HG03103 (cell line): ENCODE measurements around the gene PCDHGA5.
A peak's percentile ranks its signal among the peaks of the same experiment; 100 is the strongest.
"Not testable (repeated sequence)": the region's sequence is repeated elsewhere in the genome, so short reads cannot be mapped to it uniquely, and the experiment has no call there.

ENCODE experiments used
- ATAC-seq: cut with Tn5 transposase; IDR thresholded peaks from one replicate; pipeline ENCODE4 v1.9.1; 2021; ENCODE audit warnings: low read depth; ENCODE audit not compliant: unreplicated experiment

Gene PCDHGA5

DNA sequence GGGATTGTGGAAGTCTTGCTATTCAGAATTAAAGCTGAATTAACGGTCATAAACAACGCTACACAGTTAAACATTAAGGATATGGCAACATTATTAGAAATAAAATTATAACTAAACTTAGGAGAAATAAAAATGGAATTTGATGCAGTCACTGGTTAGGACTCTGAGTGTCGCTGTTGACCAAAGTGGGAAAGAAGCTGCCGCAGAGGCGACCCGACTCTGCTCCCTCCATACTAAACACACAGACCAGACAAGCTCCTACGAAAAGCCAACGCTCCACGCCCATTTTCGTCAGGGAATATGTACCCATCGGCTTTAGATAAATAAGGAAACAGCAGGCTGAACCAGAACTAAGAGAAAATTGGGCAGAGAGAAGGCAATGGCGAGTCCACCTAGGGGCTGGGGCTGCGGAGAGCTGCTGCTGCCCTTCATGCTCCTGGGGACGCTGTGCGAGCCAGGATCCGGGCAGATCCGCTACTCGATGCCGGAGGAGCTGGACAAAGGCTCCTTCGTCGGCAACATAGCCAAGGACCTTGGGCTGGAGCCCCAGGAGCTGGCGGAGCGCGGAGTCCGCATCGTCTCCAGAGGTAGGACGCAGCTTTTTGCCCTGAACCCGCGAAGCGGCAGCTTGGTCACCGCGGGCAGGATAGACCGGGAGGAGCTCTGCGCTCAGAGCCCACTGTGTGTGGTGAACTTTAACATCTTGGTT lies at the start of gene PCDHGA5:
PCDHGA5 (plus strand) TSS at position 211 of the 709 bp plus-strand sequence; CDS start at position 380, 169 bp downstream.
- no peak for ATAC-seq

DNA sequence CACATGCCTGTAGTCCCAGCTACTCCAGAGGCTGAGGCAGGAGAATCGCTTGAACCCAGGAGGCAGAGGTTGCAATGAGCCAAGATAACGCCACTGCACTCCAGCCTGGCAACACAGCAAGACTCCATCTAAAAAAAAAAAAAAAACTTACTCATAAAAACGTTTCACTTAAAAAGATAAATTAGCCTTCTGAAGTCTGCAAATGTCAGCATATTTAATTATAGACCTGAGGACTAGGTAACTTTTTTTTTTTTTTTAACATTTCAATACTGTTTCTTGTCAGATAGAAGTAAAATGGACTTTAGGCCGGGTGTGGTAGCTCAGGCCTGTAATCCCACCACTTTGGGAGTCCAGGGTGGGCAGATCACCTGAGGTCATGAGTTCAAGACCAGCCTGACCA lies 47.0 kb upstream of the PCDHGA5 start:
- not testable (repeated sequence) for ATAC-seq

DNA sequence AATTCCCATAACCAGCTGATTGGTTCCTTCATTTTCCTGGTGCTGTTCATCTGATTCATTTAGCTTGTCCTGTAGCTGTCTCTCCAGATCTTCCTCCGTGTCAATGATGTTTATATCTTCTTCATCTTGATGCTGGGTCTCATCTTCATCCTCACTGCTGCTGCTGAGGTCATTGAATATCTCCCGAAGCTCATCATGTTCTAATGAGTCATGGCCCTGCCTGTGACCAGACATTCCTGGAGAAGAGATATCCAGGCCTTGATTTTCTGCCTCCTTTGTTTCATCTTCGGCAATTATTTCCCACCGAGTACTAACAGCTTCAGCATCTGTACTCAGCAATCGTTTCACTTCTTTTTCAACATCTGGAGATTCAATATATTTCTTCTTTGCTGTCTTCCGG lies 44.8 kb upstream of the PCDHGA5 start:
- ATAC-seq: no peak

DNA sequence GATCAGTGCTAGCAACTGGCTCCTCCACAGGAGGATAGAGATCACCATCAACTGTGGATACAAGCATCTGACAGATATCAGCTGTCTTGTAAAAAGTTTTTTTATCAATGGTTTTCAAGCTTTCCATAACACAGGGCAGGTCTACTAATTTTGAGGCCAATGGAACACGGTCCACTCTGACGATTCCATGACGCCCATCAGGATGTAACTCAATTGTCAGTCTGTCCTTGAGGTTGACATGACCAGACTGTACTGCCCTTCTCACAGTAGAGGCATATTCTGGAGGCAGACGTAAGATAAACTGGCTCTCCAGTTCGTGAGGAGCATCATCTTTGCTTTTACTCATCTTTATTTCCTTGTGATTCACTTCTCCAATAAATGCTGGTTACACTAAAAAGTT lies 44.3 kb upstream of the PCDHGA5 start:
- ATAC-seq: no peak

DNA sequence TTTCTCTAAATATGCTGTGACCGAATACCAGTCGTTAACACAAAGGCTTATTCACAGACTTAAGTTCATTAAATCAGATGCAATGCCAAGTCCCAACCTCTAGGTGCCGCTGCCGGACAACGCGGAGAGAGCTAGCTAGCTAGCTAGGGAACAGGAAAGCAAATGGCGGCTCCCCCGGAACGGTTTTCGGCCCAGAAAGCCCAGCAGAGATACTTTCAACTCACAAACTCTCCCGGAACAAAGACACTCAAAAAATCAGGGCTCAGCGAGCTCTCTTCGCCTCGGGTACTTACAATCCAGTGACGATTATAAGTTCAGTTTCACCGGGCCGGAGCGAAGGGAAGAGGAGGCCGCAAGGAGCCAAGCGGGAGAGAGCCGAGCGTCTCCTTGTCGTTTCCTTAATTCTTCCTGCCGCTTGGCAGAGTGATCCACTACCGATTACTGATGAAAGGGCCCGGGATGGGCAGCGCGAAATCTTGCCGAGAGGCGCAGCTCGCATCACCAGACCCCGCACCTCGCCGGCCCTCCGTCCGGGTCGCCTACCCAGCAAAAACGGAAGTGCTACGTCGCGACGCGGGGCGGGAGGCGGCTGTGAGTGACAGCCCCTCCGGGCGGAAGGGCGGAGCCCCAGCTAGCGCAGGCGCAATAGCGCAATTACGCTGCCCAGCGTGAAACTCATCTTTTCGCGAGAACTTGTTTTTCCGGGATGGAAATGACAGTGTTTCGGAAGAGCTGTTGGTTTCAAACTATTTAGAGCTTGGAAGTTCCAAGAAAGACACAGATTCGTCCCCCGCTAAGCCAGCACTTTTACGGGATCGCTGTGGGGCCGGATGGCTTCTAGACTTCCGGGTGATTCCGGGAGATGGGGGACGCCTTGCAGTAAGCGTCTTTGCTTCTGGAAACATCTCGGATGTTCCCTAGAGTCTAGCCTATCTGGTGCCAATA lies 43.5 kb upstream of the PCDHGA5 start, which contains the start of gene TAF7:
TAF7 (minus strand) TSS at position 560 of the 945 bp plus-strand sequence. CDS start 740 bp downstream, outside the sequence.
- peak; percentile 90 for ATAC-seq

DNA sequence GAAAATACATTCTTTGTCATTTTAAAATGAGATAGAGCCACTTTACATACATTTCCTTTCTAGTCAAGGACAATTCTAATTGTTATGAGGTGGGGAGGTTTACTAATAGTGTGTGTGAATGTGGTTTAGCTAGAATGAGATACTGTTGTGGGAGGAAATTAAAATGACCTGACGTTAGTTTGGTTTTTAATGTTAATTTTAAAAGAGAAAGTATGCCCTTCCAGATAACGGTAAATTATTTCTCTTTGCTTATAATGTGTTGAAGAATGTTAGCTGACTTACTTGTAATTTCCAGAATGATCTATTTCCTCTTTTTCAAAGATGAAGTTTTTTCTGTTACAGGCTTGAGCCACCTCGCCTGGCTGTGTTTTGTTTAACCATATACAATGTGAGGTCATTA lies 41.7 kb upstream of the PCDHGA5 start:
- ATAC-seq: no peak

DNA sequence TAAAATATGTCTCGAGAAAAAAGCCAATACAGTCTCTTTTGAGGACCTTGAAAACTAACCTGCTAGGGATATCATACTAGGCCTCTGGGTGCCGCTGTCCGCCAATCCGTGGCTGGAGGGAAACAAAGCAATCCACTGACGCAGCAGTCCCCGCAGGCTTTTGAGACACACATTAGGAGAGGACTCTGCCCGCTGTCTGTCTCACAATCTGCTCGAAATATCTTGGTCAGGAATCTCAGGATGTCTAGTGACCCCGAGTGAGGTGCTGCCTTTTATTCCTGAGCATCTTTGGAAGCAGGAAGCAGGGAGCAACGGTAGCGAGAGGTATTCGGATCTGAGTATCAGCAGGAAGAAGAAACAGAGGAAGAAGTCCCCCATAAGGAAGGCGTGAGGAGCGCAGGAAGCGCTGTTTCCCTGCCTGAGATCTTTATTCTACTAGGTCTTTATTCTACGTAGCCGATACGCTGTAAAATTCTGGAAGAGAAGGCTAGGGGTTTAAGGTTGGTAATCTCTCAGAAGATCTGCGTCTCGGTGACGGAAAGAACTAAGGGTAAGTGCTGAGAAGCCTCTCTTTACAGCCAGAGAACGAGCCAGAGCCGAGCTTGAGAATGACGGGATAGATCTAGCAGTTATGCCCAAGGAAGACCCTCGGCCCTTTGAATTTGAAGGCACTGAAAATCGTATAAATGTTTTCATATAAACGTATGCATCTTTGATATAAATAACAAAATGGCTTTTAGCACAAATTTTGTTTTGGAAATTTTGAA lies 37.7 kb upstream of the PCDHGA5 start:
- peak; percentile 89 for ATAC-seq

DNA sequence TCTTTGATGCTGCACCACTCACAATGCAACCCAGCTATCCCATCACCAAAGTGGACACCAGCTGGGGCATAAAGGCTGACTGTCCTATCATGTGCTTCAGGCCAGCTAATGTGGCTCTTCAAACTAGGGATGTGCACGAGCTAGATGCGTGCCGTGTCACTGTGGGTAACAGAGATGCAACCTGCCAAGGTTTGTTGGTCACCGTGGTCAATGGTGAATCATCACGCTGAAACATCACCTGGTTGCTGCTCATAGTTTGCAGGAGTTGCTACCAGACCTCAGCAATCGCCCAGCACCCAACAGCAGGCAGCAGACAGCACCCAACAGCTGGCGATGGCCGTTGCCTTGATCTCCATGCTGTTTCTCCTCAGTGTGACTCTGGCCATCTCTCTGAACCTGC lies 35.7 kb upstream of the PCDHGA5 start:
- no peak for ATAC-seq

DNA sequence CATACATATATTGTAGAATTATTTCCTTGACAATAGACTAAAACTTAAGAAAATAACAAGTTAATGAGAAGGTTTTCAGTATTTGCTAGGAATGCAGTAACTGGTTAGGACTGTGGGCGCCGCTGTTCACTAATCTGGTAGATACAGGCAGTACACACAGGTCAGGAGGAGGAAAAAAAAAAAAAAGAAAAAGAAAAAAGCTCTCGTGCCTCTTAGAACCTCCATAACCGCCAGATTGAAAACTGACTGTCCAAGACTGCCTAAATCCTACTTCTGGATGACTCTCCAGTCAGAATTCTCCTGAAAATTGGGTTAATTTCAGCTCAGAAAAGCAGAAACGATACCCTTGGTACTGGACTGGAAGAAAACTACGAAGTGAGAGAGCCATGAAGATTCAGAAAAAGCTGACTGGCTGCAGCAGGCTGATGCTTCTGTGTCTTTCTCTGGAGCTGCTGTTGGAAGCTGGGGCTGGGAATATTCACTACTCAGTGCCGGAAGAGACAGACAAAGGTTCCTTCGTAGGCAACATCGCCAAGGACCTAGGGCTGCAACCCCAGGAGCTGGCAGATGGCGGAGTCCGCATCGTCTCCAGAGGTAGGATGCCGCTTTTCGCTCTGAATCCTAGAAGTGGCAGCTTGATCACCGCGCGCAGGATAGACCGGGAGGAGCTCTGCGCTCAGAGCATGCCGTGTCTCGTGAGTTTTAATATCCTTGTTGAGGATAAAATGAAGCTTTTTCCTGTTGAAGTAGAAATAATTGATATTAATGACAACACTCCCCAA lies 33.5 kb upstream of the PCDHGA5 start, which contains the start of gene PCDHGA1:
PCDHGA1 (plus strand) TSS at position 216 of the 782 bp plus-strand sequence.
- no peak for ATAC-seq

DNA sequence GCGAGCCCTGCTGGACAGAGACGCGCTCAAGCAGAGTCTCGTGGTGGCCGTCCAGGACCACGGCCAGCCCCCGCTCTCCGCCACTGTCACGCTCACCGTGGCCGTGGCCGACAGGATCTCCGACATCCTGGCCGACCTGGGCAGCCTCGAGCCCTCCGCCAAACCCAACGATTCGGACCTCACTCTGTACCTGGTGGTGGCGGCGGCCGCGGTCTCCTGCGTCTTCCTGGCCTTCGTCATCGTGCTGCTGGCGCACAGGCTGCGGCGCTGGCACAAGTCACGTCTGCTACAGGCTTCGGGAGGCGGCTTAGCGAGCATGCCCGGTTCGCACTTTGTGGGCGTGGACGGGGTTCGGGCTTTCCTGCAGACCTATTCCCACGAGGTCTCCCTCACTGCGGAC lies 31.4 kb upstream of the PCDHGA5 start:
- not testable (repeated sequence) for ATAC-seq

DNA sequence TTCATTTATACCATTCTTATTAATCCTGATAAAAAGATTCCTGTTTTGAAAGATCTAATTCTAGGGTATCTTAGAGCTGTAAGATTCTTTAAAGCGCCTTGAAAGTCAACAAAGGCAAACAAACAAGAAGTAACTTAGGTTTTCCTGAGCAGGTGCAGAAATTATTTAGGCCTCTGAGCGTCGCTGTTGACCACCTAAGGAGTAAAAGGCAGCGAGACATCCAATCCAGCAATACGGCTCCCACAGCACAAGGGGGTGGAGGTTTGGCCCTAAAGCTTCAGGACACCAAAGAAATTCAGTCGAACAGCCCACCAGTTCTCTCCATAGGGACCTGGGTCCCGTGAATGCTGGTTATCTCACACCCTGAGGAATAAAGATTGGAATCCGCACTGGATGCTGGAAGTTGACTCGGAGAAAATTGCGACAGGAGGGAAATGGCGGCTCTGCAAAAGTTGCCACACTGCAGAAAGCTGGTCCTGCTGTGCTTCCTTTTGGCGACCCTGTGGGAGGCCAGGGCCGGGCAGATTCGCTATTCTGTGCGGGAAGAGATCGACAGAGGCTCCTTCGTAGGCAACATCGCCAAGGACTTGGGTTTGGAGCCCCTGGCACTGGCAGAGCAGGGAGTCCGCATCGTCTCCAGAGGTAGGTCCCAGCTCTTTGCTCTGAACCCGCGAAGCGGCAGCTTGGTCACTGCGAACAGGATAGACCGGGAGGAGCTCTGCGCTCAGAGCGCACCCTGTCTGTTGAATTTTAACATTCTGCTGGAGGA lies 25.2 kb upstream of the PCDHGA5 start, which contains the start of gene PCDHGA2:
PCDHGA2 (plus strand) TSS at position 223 of the 769 bp plus-strand sequence.
- ATAC-seq: no peak

DNA sequence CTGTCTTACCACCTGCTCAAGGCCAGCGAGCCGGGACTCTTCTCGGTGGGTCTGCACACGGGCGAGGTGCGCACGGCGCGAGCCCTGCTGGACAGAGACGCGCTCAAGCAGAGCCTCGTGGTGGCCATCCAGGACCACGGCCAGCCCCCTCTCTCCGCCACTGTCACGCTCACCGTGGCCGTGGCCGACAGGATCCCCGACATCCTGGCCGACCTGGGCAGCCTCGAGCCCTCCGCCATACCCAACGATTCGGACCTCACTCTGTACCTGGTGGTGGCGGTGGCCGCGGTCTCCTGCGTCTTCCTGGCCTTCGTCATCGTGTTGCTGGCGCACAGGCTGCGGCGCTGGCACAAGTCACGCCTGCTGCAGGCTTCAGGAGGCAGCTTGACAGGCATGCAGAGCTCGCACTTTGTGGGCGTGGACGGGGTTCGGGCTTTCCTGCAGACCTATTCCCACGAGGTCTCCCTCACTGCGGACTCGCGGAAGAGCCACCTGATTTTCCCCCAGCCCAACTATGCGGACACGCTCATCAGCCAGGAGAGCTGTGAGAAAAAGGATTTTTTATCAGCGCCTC lies 23.1 kb upstream of the PCDHGA5 start:
- ATAC-seq: not testable (repeated sequence)

DNA sequence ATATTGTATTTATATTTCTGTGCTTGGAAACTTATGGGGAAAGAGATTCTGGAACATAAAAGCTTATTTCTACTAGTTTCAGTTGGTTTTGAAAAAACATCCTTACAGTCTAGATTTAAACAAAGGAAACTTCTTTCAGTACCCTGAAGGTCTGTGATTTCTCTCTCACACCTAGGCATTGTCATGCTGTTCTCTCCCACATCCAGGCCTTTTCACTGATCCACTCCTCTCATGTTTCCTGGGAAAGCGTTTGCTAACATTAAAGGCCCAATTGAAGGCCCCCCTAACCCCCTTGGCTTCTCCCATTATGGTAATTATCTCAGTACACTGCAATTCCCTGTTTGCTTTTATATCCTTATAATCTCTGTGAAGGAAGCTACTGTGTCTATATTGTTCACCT lies 21.2 kb upstream of the PCDHGA5 start:
- ATAC-seq: no peak

DNA sequence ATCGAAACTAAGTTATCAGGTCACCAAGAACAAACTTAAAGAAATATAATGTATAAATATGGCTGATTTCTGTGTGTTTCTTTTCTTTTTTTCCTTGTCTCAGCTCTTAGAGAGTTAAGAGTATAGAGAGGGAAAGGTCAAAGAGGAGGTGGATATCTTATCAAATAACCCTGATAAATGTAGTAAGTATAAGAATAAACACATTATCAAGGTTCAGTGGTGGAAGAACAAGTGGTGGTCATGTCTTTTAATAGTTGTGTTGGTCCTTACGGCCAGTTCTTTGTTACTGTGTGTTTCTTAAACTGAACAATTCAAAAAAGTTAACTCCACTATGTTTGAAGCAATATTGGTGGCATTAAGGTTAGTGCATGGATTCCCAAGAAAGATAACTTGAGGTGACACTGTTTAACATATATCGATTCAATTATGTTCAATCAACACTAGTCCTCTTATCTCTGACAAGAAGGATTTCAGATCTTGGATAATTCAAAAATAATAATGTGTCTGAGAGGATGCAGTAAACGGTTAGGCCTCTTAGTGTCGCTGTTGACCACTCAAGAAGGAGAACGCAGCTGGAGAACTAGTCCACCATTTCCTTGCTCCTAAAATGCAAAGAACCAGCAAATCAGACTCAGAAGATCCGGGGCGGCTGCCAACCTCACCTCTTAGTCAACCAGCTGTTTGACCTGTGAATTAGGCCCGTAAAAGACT lies 20.6 kb upstream of the PCDHGA5 start, which contains the start of gene PCDHGA3:
PCDHGA3 (plus strand) TSS at position 588 of the 711 bp plus-strand sequence. CDS start 205 bp downstream, outside the sequence.
- ATAC-seq: no peak

DNA sequence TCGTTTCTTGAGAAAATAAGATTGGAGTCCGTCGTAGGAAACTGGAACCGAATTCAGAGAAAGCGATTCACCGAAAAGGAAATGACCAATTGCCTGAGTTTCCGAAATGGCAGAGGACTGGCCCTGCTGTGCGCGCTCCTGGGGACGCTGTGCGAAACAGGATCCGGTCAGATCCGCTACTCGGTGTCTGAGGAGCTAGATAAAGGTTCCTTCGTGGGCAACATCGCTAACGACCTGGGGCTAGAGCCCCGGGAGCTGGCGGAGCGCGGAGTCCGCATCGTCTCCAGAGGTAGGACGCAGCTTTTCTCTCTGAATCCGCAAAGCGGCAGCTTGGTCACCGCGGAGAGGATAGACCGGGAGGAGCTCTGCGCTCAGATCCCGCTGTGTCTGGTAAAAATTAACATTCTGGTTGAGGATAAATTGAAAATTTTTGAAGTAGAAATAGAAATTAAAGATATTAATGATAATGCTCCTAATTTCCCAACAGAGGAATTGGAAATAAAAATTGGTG lies 20.0 kb upstream of the PCDHGA5 start:
- ATAC-seq: no peak

DNA sequence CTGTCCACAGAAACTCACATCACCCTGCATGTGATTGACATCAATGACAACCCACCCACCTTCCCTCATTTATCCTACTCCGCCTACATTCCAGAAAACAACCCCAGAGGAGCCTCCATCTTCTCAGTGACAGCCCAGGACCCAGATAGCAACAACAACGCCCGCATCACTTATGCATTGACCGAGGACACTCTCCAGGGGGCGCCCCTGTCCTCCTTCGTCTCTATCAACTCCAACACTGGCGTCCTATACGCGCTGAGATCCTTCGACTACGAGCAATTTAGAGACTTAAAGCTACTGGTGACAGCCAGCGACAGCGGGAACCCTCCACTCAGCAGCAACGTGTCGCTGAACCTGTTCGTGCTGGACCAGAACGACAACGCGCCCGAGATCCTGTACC lies 18.6 kb upstream of the PCDHGA5 start:
- no peak for ATAC-seq

DNA sequence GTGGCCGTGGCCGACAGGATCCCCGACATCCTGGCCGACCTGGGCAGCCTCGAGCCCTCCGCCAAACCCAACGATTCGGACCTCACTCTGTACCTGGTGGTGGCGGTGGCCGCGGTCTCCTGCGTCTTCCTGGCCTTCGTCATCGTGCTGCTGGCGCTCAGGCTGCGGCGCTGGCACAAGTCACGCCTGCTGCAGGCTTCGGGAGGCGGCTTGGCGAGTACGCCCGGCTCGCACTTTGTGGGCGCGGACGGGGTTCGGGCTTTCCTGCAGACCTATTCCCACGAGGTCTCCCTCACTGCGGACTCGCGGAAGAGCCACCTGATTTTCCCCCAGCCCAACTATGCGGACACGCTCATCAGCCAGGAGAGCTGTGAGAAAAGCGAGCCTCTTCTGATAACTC lies 17.9 kb upstream of the PCDHGA5 start:
- not testable (repeated sequence) for ATAC-seq
